CD1c-positive myeloid dendritic cell (primary cell): ENCODE results near the gene CANT1.
"Not testable (repeated sequence)": the region's sequence is repeated elsewhere in the genome, so short reads cannot be mapped to it uniquely, and the experiment has no call there.

Experiments
- DNase-seq: peaks from one replicate; pipeline ENCODE4 v3.0.0-alpha.2; 2016; ENCODE audit errors: extremely low spot score

CANT1 gene

DNA sequence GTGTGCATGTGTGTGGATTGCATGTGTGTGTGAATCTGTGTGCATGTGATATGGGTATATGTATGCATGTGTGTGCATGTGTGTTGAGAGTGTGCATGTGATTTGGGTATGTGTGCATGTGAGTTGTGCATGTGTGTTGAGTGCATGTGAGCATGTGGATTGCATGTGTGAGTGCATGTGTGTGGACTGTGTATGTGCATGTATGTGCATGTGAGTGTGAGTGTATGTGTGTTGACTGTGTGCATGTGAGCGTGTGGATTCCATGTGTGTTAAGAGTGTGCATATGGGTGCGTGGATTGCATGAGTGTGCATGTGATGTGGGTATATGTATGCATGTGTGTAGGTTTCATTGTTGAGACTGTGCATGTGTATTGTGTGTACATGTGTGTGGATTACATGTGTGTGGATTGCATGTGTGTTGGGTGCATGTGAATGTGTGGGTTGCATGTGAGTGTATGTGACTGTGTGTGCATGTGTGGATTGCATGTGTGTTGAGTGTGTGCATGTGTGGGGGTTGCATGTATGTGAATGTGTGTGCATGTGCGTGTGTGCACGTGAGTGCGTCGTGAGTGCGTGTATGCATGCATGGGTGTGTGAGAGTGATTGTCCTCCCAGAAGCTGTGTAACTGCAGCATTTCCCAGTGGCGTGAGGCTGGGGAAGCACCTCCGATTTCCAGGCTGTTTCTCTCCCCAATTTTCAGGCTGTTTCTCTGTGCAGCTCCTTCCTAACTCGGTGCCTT is 33.8 kb upstream of the CANT1 start:
- no peak for DNase-seq

DNA sequence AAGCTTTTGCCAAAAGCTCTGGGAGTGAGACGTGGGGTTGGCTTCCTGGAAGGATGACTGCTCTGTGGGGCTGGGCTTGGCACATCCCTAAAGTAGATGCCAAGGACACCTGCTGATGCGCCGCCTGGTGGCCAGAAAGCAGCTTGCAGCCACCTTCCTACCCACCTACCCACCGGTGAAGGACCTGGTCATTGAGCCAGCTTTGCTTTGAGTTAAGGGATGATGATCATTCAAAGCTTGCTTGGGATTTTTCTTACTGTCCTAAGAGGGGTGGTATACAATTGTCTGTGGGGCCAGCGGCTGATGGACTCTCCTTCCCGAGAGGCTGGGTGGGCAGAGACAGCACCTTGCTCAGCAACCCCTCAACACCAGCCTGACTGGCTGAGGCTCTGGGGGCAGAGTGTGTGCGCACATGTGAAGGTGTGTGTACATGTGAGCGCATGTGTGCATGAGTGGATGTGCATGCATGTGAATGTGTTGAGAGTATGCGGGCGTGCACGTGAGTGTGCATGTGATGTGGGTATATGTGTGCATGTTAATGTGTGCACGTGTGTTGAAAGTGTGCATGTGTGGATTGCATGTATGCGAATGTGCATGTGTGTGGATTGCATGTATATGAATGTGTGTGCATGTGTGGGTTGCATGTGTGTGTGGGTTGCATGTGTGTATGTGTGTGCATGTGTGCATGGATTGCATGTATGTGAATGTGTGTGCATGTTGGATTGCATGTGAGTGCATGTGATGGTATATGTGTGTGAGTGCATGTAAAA is 33.0 kb upstream of the CANT1 start:
- DNase-seq, result peak; percentile 58

DNA sequence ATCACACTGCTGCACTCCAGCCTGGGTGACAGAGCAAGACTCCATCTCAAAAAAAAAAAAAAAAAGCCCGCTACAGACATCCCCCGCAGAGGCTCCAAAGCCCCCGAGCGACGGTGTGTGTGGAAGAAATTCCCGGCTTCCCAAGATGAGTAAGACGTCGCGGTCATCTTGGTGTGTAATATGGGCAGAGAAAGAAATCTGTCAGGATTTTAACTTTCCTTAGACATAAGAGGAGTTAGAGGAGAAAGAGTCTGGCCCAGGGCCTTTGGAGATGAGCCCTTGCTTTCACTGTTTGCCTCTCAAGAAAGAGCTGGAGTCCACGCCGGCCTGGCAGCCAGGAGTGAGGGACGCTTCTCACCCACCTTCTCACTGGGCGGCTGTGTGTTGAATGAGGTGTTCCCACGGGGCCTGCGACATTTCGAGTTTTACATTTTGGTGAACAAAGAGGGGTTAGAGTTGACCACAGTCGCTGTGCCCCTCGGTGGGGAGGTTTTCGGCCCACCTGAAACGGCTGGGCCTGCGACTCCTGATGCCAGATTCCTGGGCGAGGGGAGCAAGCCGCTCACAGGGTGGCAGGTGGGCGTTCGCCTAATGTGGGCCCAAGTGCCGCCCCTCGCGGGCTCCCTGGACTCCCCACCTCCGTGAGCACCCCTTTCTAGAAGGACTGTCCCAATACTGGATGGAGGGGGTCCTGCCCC is 32.3 kb upstream of the CANT1 start:
- no peak for DNase-seq

DNA sequence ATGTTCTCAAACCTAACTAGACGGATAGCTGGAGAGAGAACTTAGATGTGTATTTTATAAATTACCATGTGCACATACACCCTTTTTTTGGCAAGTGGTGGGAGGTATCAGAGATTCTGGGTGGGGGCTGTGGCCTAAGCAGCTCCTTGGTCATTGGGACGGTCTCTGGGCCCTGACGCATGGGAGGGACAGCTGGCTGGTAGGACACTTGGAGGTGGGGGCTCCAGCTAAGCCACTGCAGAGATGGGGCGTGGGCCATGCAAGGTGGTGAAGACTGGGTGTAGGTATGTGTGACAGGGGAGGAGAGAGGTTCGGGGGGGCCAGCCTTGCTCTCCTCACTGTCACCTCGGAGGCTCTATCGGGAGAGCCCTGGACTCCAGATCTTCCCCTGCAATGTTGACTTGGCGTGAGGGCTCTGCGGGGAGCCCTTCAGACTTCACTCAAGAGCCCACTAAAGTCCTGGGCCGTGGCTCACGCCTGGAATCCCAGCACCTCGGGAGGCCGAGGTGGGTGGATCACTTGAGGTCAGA is 31.5 kb upstream of the CANT1 start:
- DNase-seq, result no peak

DNA sequence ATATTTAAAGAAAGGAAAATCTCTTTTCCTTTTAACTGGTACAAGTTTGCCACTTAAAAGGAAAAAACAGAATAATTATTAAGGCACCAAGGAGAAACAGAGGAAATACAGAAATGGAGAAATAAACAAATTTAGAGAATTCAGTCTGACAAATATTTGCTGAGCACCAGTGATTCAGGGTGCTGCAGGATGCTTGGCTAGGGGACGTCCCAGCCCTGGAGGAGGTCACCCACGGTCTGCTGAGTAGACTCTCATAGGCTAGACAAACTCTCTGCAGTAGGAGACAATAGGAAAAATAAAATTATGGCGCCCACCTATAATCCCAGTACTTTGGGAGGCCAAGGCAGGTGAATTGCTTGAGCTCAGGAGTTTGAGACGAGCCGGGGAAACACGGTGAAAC is 30.3 kb upstream of the CANT1 start:
- no peak for DNase-seq

DNA sequence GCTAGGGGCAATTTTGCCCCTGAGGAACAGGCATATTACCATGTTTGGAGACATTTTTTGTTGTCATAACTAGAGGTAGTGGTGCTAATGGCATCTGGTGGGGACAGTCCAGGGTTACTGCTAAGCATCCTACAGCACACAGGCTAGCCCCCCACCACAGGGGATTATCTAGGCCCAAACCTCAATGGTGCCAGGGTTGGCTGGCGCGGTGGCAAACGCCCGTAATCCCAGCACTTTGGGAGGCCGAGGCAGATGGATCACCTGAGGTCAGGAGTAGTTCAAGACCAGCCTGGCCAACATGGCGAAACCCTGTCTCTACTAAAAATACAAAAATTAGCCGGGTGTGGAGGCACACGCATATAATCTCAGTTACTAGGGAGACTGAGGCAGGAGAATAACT is 29.6 kb upstream of the CANT1 start:
- DNase-seq, result no peak

DNA sequence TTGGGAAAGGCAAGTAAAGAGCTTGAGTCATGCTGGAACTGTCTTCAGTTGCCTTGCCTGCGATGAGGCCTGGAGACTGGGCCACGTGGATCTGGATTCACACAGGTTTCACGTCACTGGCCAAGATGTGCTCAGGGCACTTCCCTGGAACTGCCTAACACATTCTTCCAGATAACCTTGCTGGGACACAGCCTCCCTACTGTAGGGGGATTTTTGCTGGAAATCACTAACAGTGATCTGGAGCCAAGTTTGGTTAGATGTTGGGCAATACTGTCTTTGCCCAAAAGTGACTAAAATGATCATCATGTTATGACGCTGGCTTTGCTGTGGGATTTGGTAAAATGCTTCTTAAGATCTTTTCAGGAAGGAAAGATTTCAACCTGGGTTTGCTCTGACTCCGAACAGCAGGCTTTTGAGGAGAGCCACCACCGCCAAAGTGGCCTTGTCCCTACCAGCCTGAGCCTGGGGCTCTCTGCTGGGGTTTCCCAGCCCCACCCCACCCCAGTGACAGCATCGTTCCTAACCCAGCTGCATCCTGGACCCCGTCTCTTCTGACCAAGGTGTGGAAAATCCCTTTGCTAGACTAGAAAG is 29.1 kb upstream of the CANT1 start:
- peak; percentile 38 for DNase-seq

DNA sequence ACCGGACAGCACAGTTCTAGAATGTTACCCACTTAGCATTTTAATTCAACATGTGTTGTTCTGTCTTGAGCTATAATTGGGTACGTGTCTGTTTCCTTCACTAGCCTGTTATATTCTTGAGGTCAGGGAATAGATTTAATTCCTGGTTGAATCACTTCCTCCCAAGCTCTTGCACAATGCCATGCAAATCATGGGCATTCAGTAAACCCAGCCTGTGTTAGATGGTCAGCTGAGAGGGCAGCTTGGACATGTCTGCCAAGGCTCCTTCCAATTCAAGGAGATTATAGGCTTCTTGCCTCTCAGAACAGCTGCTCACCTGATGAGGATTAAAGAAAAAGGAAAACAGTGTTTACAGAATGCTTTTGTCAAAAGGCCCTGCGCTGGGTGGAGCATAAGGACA is 27.0 kb upstream of the CANT1 start:
- peak; percentile 56 for DNase-seq

DNA sequence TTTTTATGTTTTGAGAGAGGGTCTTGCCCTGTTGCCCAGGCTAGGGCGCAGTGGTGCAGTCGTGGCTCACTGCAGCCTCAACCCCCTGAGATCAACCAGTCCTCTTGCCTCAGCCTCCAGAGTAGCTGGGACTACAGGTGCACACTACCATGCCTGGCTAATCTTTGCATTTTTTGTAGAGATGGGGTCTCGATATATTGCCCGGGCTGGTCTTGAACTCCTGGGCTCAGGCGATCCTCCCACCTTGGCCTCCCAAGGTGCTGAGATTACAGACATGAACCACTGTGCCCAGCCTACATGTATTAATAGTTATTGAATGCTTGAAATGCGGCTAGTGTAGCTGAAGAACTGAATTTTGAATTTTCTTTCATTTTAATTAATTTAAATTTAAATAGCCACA is 26.6 kb upstream of the CANT1 start:
- DNase-seq, result no peak

DNA sequence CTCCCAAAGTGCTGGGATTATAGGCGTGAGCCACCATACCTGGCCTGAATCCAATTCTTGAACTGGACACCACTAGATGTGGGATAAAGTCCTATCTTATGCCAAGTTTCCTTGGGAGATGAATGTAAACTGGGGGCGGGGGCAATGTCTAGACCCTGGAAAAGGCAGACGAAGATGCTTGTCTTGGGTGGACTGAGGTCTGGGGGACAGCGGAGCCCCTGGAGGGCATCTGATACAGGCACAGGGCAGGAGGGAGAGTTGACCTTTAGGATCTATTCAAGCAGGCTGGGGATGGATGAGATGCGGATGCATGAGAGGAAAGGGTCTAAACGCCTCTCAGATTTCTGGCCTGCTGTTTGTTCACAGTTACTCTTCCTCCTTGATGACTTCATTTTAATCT is 26.1 kb upstream of the CANT1 start:
- DNase-seq, result no peak

DNA sequence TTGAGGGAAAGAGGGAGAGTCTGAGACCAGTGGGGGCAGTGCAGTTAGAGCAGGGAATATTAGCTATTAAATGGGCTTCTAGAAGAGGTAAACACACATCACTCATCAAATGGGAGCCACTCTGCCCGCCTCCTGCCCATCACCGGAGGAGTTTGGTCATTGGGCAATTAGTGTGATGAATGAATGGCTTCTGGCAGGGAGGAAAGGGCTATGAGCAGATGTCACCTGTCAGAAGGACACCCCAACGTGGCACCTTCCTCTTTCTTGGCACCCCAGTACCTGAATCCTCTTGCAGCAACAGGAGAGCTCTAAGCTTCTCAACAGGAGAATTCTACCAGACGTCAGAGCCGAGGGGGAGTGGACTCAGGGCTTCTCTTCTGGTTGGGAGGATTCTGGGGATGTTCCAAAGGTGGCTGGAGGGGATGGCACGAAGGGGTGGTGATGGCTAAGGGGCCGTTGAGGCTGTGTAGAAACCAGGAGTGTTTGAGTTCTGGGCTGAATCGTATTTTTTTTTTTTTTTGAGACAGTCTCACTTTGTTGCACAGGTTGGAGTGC is 25.4 kb upstream of the CANT1 start:
- DNase-seq, result no peak

DNA sequence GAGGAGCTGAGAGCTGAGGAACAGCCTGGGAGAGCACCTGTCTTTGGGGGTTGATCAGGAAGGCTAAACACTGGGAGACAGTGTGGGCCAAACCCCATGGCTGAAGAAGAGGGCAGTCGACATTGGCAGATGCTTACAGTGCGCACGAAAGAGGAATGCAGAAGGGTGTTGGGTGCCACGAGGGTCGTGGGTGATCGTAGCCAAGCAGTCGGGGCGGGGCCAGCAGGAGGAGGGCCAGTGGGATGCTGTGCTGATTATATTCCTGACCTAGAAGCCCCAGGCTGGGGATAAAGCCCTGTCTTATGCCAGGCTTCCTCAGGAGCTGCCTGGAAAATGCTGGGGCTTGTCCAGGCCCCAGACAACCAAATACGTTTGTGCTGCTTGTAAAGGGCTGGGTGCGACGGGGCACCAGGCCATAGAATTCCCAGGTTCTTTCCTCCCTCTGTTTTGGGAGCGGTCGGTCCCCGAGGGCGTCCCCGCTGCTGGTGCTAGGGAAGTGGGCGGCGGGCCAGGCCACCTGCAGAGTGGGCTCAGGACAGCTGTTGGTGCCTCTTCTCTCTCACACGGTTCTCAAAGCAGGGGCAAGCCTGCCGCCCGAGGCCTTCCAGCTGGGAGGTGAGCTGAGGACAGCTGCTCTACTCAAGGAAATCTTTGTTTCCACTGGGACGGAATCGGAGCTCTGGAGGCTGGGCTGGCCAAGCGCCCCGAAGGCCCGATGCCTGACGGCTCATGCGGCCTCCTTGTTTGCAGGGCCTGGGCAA is 24.4 kb upstream of the CANT1 start:
- no peak for DNase-seq

DNA sequence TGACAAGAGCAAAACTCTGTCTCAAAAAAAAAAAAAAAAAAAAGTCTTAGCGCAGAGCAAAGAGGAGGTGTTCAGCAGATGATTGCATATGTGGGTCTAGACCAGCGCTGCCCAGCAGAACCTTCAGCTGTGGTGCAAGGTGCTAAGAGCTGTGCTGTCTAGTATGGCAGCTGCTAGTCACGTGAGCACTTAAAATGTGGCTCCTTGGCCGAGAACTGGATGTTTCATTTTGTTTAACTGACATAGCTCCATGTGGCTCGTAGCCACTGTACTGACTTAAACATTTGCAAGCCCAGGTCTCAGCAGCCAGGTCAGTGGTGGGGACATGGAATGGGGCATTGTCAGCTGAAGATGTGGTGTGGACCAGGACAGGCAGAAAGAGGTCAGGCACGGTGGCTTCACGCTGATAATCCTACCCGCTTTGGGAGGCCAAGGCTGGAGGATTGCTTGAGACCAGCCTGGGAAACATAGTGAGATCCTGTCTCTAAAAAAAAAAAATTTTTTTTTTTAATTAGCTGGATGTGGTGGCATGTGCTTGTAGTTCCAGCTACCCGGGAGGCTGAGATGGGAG is 23.6 kb upstream of the CANT1 start:
- no peak for DNase-seq

DNA sequence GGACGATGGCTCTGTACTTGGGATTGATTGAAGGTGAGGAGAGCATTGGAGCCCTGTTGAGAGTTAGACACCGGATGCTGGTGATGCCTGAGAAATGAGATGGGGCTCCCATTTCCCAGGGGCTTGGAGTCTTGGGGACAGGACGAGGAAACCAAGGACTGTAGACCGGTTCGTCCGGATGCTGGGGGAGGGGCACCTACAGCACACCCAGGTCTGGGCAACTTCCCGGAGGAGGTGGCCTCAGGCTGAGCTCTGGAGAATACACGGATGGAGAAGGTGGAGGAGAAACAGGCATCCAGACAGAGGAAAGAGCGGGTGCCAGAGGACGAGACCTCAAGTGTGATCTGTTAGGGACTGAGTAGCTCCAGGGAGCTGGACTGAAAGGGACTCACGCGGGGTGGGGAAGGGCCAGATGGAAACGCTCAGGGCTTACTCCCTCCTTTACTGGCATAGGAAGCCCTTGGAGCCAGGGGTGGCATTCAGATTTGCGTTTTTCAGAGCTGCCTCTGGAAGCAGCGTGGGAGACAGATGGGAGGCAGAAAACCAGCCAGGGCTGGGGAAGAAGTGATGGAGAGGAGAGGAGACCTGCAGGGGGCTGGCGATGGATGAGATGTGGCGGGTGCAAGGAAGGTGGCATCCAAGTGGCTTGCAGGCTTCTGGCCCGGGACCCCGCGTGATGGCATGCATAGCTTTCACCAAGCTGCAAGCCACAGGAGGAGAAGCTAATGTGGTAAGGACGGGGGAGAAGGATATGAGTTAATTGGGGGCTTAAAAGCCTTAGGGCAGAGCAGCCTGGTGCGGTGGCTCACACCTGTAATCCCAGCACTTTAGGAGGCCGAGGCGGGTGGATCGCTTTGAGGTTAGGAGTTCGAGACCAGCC is 22.7 kb upstream of the CANT1 start:
- DNase-seq, result no peak

DNA sequence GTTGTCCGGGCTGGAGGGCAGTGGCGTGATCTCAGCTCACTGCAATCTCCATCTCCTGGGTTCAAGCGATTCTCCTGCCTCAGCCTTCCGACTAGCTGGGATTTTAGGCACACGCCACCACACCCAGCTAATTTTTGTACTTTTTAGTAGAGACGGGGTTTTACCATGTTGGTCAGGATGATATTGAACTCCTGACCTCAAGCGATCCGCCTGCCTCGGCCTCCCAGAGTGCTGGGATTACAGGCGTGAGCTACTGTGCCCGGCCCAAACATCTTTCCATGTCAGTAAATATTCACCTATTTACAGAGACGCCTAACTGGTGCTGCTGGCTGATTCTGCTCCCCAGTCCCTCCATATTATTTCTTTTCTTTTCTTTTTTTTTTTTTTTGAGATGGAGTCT is 21.1 kb upstream of the CANT1 start:
- not testable (repeated sequence) for DNase-seq

DNA sequence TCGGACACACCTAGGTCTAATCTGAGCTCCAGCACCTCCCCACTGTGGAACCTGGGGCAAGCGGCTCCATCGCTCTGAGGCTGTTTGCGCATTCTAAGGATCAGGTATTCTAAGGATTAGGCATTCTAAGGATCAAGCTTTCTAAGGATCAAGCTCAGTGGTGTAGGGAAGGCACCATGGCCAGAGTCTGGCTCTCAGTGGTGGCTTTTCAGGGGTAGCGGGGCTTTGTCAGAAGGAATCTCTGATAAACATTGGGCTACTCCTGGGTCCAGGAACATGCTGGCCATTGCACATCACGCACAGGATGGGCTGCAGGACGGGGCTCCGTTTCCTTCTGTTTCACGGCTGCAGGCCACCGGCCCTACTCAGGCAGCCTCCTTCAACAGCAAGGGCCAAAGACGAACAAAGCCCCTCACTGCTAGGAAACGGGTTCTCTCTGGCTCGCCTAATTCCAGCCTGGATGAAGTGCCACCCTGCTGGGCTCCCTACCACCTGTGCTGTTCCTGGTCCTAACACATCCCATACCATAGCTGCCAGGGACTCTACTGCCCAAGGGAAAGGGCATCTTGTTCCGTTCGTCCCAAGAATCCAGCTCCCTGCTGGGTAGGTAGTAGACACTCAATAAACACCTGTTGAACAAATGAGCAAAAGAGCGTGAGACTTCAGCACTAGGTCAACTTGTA is 19.9 kb upstream of the CANT1 start:
- no peak for DNase-seq

DNA sequence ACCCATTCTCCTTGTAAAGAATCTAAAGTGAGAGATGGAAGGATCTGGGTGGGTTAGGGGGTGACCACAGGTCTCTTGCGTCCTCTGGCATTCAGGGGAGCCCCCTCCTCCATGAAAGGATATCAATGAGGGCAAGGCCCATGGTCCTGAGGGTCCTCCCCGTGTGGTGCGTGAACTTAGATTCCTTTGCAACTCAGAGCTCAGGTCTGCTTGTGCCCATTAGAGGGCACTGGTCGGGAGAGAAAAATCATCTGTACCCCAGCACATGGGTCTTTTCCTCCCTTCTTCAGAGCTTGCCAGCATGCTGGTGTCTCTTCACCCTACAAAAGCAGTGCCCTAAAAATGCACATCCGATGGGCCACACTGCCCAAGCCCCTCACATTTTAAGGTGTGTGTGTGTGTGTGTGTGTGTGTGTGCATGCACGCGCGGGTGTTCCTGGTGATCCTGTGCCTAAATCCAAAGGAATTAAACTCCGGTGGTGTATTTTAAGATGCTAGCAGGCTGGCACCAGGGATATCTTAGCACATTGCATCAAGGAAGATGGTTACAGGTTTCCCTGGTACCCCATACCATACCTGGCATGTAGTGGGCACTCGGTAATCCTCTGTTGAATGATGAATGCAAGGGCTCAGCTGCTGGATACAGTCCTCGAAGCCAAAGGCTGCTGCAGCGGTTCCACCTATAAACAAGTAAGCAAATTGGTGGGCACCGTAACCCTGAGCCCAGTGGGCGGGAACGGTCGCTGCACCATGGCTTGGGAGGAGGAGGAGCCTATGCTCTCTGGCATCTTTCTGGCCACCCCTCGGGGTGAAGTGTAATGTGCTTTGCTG is 19.1 kb upstream of the CANT1 start:
- no peak for DNase-seq

DNA sequence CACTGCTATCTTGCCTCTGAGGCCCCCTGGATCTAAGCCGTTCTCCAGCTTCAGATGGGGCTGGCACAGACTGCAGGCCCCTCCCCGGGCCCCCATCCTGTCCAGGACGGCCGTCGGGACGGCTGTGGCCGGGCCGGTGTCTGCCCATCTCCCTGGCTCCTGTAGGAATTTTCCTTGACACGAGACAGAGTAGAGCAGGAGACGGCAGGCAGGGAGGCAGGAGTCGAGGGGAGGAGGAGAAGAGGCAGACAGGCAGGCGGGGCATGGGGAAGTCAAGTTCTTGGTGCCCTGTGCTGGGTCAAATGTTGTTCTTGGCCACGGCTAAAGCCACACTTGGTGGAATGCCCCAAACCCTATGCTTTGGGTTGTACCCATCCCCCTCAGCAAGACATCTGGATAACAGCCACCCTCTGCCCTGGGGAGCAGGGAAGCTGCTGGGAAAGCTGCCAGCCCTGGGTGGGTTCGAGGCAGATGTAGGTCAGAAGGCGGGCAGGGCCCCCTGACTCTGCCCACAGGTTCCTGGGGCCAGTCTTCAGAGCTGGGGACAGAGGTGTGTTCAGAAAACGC is 18.4 kb upstream of the CANT1 start:
- DNase-seq, result no peak
